RWPE2 (cell line): ENCODE data around the gene BDKRB2.
A peak's percentile ranks its signal among the peaks of the same experiment; 100 is the strongest.

Experiments
- ATAC-seq: fragments of 200-7000 bp; cut with Tn5 transposase; 3 replicates; pipeline ENCODE4 v1.9.1; 2021; ENCODE audit warnings: low read depth
- DNase-seq: peaks from one replicate; pipeline ENCODE4 v3.0.0-alpha.2; 2020; ENCODE audit warnings: low spot score
- H3K27ac ChIP-seq: fragments of 450-650 bp; 2 replicates; pipeline ENCODE4 v1.5.1; 2017; ENCODE audit warnings: mild to moderate bottlenecking; ENCODE audit not compliant: poor library complexity, severe bottlenecking
- H3K27me3 ChIP-seq: fragments of 250-450 bp; sonication (Bioruptor Pico); 2 replicates; pipeline ENCODE4 v1.5.1; 2021; ENCODE audit warnings: mild to moderate bottlenecking, moderate library complexity; ENCODE audit not compliant: insufficient read depth, poor library complexity, severe bottlenecking
- H3K36me3 ChIP-seq: fragments of 250-450 bp; sonication (Bioruptor Pico); 2 replicates; pipeline ENCODE4 v1.5.1; 2020; ENCODE audit warnings: low read depth, mild to moderate bottlenecking, moderate library complexity
- H3K4me1 ChIP-seq: fragments of 250-450 bp; sonication (Bioruptor Pico); 2 replicates; pipeline ENCODE4 v1.5.1; 2021; ENCODE audit warnings: mild to moderate bottlenecking, moderate library complexity; ENCODE audit not compliant: insufficient read depth, poor library complexity, severe bottlenecking
- H3K4me3 ChIP-seq: fragments of 250-450 bp; sonication (Bioruptor Pico); 2 replicates; pipeline ENCODE4 v1.5.1; 2021; ENCODE audit warnings: mild to moderate bottlenecking, moderate library complexity; ENCODE audit not compliant: severe bottlenecking
- H3K9me3 ChIP-seq: fragments of 250-450 bp; sonication (Bioruptor Pico); 2 replicates; pipeline ENCODE4 v1.5.1; 2021; ENCODE audit warnings: mild to moderate bottlenecking, moderate library complexity; ENCODE audit not compliant: severe bottlenecking
- TF ChIP-seq, protein P1 (sequence below): fragments of 450-650 bp; IDR thresholded peaks from one replicate; pipeline ENCODE4 v1.5.1; 2017; ENCODE audit warnings: mild to moderate bottlenecking, moderate library complexity; ENCODE audit not compliant: poor library complexity, severe bottlenecking

BDKRB2 gene

DNA sequence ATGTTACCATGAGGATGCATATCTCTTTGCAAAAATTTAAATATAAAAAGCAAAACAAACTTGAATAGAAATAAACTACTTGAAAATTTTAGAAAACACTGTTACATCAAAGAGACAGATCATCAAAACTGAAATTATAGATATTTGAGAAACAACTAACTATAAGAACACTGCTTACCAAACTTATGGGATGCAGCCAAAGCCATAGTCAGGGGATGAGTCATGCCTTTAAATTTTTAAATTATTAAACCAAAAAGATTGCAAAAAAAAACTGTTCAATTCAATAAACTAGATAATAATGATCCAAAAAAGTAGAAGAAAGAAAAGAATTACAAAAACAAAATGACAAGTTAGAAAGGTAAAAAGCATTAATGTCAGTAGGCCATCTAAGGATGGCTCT, 7.5 kb downstream of the BDKRB2 start:
- Histone ChIP-seq H3K4me3 (no peak overlapping the region), H3K27ac (no peak overlapping the region), H3K4me1 (peaks cover 10% of the 10 kb centered on the region), H3K36me3 (peaks cover 4% of the 10 kb centered on the region), H3K27me3 (no peaks in the 10 kb centered on the region), H3K9me3 (no peaks in the 10 kb centered on the region)
- TF ChIP-seq, protein P1, sequence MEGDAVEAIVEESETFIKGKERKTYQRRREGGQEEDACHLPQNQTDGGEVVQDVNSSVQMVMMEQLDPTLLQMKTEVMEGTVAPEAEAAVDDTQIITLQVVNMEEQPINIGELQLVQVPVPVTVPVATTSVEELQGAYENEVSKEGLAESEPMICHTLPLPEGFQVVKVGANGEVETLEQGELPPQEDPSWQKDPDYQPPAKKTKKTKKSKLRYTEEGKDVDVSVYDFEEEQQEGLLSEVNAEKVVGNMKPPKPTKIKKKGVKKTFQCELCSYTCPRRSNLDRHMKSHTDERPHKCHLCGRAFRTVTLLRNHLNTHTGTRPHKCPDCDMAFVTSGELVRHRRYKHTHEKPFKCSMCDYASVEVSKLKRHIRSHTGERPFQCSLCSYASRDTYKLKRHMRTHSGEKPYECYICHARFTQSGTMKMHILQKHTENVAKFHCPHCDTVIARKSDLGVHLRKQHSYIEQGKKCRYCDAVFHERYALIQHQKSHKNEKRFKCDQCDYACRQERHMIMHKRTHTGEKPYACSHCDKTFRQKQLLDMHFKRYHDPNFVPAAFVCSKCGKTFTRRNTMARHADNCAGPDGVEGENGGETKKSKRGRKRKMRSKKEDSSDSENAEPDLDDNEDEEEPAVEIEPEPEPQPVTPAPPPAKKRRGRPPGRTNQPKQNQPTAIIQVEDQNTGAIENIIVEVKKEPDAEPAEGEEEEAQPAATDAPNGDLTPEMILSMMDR: no peak
- ATAC-seq: no peak
- DNase-seq: no peak

DNA sequence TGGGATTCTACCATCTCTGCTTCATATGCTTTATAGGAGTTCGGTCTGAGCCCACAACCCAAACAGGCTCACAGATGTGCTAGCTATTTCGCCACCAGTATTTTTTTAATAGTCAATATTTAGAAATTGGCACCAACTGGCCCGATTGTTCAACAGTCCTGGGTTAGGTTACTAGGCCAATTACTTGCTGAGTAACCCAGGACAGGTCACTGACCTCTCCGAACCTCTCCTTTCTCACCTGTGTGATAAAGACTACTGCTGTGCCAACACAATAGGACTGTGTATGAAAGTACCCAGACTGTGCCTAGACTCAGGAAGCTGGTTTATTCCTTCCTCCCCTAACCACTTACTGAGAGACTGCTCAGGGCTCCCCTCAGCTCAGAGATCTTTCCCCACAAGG, 8.3 kb downstream of the BDKRB2 start:
- no peak overlapping the region for H3K27ac ChIP-seq
- no peaks in the 10 kb centered on the region for H3K9me3 ChIP-seq
- no peak for DNase-seq
- H3K4me1 ChIP-seq: peaks cover 10% of the 10 kb centered on the region
- TF ChIP-seq, protein P1: no peak
- no peaks in the 10 kb centered on the region for H3K27me3 ChIP-seq
- no peak for ATAC-seq
- no peak overlapping the region for H3K4me3 ChIP-seq
- 0 out of 2 replicates have a peak, but pooled peaks cover 2% of the 10 kb centered on the region for H3K36me3 ChIP-seq

DNA sequence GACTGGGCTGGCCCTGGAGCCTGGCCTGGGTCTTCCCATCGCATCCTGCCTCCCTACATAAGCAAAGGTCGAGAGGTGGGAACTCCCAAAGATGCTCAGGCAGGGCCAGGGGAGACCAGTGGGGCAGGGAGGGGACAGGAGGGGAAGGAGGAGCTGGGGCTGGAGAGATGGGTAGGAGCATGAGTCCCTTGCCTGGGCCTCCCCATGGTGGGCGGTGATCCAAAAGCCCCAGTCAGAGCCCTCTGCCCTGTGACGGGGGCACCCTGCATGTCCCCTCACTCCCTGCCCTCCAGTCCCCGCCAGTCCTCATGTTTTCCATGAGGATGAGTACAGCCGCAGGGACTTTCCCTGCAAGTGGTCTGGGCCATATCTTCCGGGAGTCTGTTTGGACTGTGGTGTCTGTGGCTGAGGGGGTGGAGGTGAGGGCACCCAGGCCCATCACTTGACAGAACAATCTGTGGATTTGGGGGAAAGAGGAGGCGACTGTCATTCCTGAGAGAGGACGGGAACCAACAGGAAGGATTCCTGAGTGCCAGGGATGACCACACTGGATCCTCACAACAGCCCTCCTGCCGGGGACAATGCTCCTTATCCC, 9.3 kb downstream of the BDKRB2 start:
- H3K27me3 ChIP-seq: no peaks in the 10 kb centered on the region
- ATAC-seq (no peak), DNase-seq (peak; percentile 26)
- TF ChIP-seq, protein P1: no peak
- H3K4me3 ChIP-seq: no peak overlapping the region
- no peaks in the 10 kb centered on the region for H3K36me3 ChIP-seq
- H3K9me3 ChIP-seq: no peaks in the 10 kb centered on the region
- H3K4me1 ChIP-seq: peaks cover 10% of the 10 kb centered on the region
- H3K27ac ChIP-seq: no peak overlapping the region

DNA sequence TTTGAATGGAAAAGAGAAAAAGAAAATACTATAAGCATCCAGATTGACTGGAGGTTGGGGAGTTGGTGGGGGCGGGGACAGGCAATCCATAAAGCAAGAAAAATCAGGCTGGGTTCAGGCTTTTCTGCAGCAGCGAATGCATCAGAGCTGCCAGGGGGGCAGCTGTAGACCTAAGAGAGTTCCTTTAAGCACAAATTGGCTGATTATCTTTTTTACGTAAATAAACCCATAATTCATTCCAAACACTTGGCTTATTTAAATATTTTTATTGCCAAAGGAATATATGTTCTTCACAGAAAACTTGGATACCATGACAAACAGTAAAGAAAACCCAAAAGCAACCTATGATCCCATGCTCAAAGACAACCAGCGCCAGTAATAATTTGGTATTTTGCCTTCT, 10.2 kb downstream of the BDKRB2 start:
- no peaks in the 10 kb centered on the region for H3K36me3 ChIP-seq
- DNase-seq: no peak

More for the DNA sequence above, 10.2 kb downstream of the BDKRB2 start:
- H3K4me3 ChIP-seq: no peak overlapping the region
- ATAC-seq: no peak
- H3K27me3 ChIP-seq: no peaks in the 10 kb centered on the region
- TF ChIP-seq, protein P1: no peak
- H3K4me1 ChIP-seq: peaks cover 10% of the 10 kb centered on the region
- H3K27ac ChIP-seq: peak overlapping the region; percentile 52
- no peaks in the 10 kb centered on the region for H3K9me3 ChIP-seq
